ENCODE data around the gene CIROP.

DNA sequence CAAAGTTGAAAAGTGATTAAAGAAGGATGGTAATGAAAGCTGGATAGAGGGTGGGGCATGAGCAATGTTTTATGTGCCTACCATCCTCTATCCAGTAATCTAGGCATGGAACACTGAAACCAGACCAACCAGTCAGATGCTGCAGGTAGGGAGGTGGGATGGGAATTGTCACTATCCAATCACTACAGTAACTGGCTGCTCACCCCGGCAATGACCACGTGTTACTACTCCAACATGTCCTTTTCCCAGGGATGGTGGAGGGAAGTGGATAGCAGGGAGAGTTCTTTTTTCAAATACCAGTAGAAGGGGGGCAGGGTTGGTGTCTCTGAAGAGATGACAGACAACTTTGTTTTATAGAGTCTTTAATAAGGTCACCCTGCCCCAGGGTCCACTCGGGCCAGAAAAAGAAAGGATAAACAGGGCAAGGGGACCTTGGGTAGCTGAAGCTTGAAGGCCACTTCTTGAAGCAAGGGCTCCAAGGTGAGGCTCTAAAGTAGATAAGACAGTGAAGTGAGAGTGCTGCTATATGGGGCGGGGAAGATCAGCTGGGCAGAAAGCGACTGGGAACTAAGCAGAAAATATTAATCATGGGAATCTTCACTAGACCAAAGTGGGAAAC, 32.8 kb downstream of the CIROP start:
- TF ChIP-seq ZC3H10 (CRISPR knock-in tag; IDR thresholded peaks at IDR 0.05) (no peak), RARB (CRISPR knock-in tag; IDR thresholded peaks at IDR 0.05) (no peak), ESRRG (CRISPR knock-in tag; IDR thresholded peaks at IDR 0.05) (no peak), GLIS3 (CRISPR knock-in tag; IDR thresholded peaks at IDR 0.05) (no peak), ARNTL (CRISPR knock-in tag; IDR thresholded peaks at IDR 0.05; ENCODE audit: borderline replicate concordance, low read depth) (no peak)
- TF ChIP-seq, protein P1, sequence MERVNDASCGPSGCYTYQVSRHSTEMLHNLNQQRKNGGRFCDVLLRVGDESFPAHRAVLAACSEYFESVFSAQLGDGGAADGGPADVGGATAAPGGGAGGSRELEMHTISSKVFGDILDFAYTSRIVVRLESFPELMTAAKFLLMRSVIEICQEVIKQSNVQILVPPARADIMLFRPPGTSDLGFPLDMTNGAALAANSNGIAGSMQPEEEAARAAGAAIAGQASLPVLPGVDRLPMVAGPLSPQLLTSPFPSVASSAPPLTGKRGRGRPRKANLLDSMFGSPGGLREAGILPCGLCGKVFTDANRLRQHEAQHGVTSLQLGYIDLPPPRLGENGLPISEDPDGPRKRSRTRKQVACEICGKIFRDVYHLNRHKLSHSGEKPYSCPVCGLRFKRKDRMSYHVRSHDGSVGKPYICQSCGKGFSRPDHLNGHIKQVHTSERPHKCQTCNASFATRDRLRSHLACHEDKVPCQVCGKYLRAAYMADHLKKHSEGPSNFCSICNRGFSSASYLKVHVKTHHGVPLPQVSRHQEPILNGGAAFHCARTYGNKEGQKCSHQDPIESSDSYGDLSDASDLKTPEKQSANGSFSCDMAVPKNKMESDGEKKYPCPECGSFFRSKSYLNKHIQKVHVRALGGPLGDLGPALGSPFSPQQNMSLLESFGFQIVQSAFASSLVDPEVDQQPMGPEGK (CRISPR knock-in tag; IDR thresholded peaks at IDR 0.05; ENCODE audit: borderline replicate concordance): no peak
